HepG2 (cell line): ENCODE data around the gene HSCB. TPM values are rescaled to one million over a fixed set of nuclear protein-coding genes. Genes with fewer than 3 reads are reported as not detected.
"Not testable (repeated sequence)": the region's sequence is repeated elsewhere in the genome, so short reads cannot be mapped to it uniquely, and the experiment has no call there.

ENCODE experiments used
- ATAC-seq: fragments of 200-7000 bp; cut with Tn5 transposase; 3 replicates; pipeline ENCODE4 v1.9.1; 2020; ENCODE audit warnings: mild to moderate bottlenecking, moderate library complexity
- BruUV-seq: library from RNA; stranded (reverse); fragments of 400-500 nt; replicated peaks from 2 replicates; lab custom pipeline; 2021; lab: Mats Ljungman, UMichigan
- CTCF ChIA-PET: fragments of 300-600 bp; formaldehyde crosslinking; extraction: SDS; loops from one replicate; lab custom pipeline; 2021; ENCODE audit warnings: low total read pairs, inconsistent platforms, low intra/inter-chr PET ratio; lab: Yijun Ruan, JAX
- POLR2A ChIA-PET: fragments of 350-600 bp; sonication (Branson Sonifier 250); formaldehyde crosslinking; loops from one replicate; lab custom pipeline; 2020; ENCODE audit warnings: antibody characterized with exemption, inconsistent platforms; lab: Yijun Ruan, JAX
- DNase-seq: peaks from one replicate; pipeline ENCODE4 v3.0.0-alpha.2; 2015; ENCODE audit warnings: low spot score
- FAIRE-seq: peaks from 3 replicates; lab custom pipeline; 2011; peaks lifted over from hg19 to GRCh38; lab: Jason Lieb, UNC
- H2AFZ ChIP-seq: one replicate; pipeline ENCODE4 v1.6.1; 2011; ENCODE audit warnings: low read length, inconsistent platforms
- H3K27ac ChIP-seq: fragments of 300-600 bp; 3 replicates; pipeline ENCODE4 v1.8.0; 2011; ENCODE audit warnings: mixed run types, mild to moderate bottlenecking, mixed read lengths, low read length, inconsistent platforms; ENCODE audit not compliant: insufficient read depth; ENCODE audit errors: extremely low read length
- H3K27me3 ChIP-seq, 2 experiments: fragments of 200-600 bp in 1 of 2; 2 replicates in 1 of 2; 3 replicates in 1 of 2; pipeline versions ENCODE4 v1.6.0 to v1.8.0; 2011; ENCODE audit warnings: low read length in 2 of 2, mild to moderate bottlenecking in 2 of 2, moderate library complexity in 2 of 2, inconsistent platforms in 1 of 2; ENCODE audit not compliant: insufficient read depth in 2 of 2, control insufficient read depth in 1 of 2
- H3K36me3 ChIP-seq, 2 experiments: fragments of 200-600 bp in 1 of 2; replicated peaks in 1 of 2; 2 replicates in 1 of 2; 3 replicates in 1 of 2; pipeline versions ENCODE4 v1.5.1 to v1.8.0; 2011; ENCODE audit warnings: low read length in 2 of 2, inconsistent platforms in 1 of 2; ENCODE audit not compliant: insufficient read depth in 2 of 2, control insufficient read depth in 1 of 2
- H3K4me1 ChIP-seq: 2 replicates; pipeline ENCODE4 v1.5.1; 2012; ENCODE audit warnings: low read length, inconsistent platforms; ENCODE audit not compliant: insufficient read depth
- H3K4me2 ChIP-seq: 2 replicates; pipeline ENCODE4 v1.6.0; 2011; ENCODE audit warnings: low read depth, low read length, inconsistent platforms
- H3K4me3 ChIP-seq, 3 experiments: fragments of 200-600 bp in 1 of 3; sonication (generic), shearing (Covaris generic) in 1 of 3; replicated peaks in 1 of 3; 2 replicates each; pipeline ENCODE4 v1.5.1; 2011 to 2016; ENCODE audit warnings: low read length in 3 of 3, inconsistent platforms in 2 of 3, low read depth in 2 of 3, mild to moderate bottlenecking in 2 of 3, control low read depth in 1 of 3, mixed read lengths in 1 of 3; ENCODE audit not compliant: insufficient read depth in 1 of 3
- H3K79me2 ChIP-seq: one replicate; pipeline ENCODE4 v1.6.1; 2011; ENCODE audit warnings: low read length, inconsistent platforms; ENCODE audit not compliant: insufficient read depth
- H3K9ac ChIP-seq: 2 replicates; pipeline ENCODE4 v1.6.0; 2011; ENCODE audit warnings: mild to moderate bottlenecking, low read depth, low read length, inconsistent platforms; ENCODE audit not compliant: insufficient read depth
- H3K9me3 ChIP-seq: 2 replicates; pipeline ENCODE4 v1.5.1; 2012; ENCODE audit warnings: mild to moderate bottlenecking, low read length
- H4K20me1 ChIP-seq: 2 replicates; pipeline ENCODE4 v1.6.0; 2011; ENCODE audit warnings: inconsistent platforms, mild to moderate bottlenecking, low read length, moderate library complexity; ENCODE audit not compliant: insufficient read depth
- MAFK ChIP-seq, 2 experiments: IDR thresholded peaks in 1 of 2; conservative IDR thresholded peaks in 1 of 2; 2 replicates each; pipeline ENCODE4 v1.6.1; 2011; ENCODE audit warnings: improper control_type of control experiment in 2 of 2, low read length in 2 of 2
- MXD4 ChIP-seq: IDR thresholded peaks from 2 replicates; pipeline ENCODE4 v1.6.1; 2016; ENCODE audit warnings: mild to moderate bottlenecking, missing biosample characterization, missing genetic modification reagents
- YEATS4 ChIP-seq: sonication (generic); formaldehyde crosslinking; IDR thresholded peaks from 2 replicates; pipeline ENCODE4 v1.4.0; 2020; ENCODE audit warnings: missing genetic modification reagents, borderline replicate concordance
- ZNF484 ChIP-seq: sonication (generic); formaldehyde crosslinking; IDR thresholded peaks from 2 replicates; pipeline ENCODE4 v1.5.1; 2020; ENCODE audit warnings: mild to moderate bottlenecking, low read depth, missing genetic modification reagents, borderline replicate concordance
- WGBS: methylation state at CpG from one replicate; pipeline ENCODE4 v1.1.6; 2017; ENCODE audit warnings: low lambda C conversion rate; 5-methylcytosine and 5-hydroxymethylcytosine counted together
- in situ Hi-C: cut with HindIII; loops from 2 replicates; pipeline ENCODE4 v1.10.0; 2017; ENCODE audit warnings: low pct_unique_long_range_greater_than_20kb; ENCODE audit not compliant: extremely low pct_ligation_motif_present
- intact Hi-C: fragments of 100-400 bp; cut with micrococcal nuclease; formaldehyde crosslinking; loops from one replicate; pipeline ENCODE4 v1.10.0; 2022; ENCODE audit not compliant: unreplicated experiment
- polyA plus RNA-seq, 8 experiments: library from polyadenylated mRNA; depleted of rRNA in 3 of 8; stranded (reverse) in 7 of 8; unstranded in 1 of 8; fragments of >200 nt; fragmentation: Illumina TruSeq in 4 of 8; extraction: Trizol in 4 of 8; gene quantifications; 2 replicates each; pipeline versions ENCODE4 v1.2.1 to v1.2.3, GENCODE V29; 2011 to 2016; ENCODE audit warnings: low read depth in 4 of 8, missing spikeins in 1 of 8, mixed read lengths in 1 of 8; ENCODE audit not compliant: insufficient read depth in 1 of 8
- total RNA-seq, 5 experiments: library from RNA; depleted of rRNA; stranded (reverse); fragments of >200 nt; fragmentation: Illumina TruSeq; extraction: Trizol; gene quantifications; 2 replicates each; pipeline ENCODE4 v1.2.3, GENCODE V29; 2016; ENCODE audit warnings: low read depth in 1 of 5

Gene HSCB
- total and polyA plus RNA-seq, 2 of the 13 experiments (the other 11 are each of a cell fraction or from before 2014, with no cell fraction given) = 15.4 to 20.9 TPM

GRCh38 chr22:28741785-28742561 lies at the start of gene HSCB, which contains the start of gene CHEK2 (continued):
- peak; percentile 81; the same call in 1 of the 2 replicates for TF ChIP-seq MXD4
- TF ChIP-seq ZNF484 = no peak

GRCh38 chr22:28693041-28693760 lies 48.6 kb upstream of the HSCB start:
- H2AFZ ChIP-seq, H3K9ac ChIP-seq, DNase-seq, ATAC-seq, H3K9me3 ChIP-seq, H3K27ac ChIP-seq, H3K4me2 ChIP-seq, H3K4me3 ChIP-seq, in situ Hi-C loops, H3K27me3 ChIP-seq, BruUV-seq, H4K20me1 ChIP-seq, POLR2A ChIA-PET, CTCF ChIA-PET, H3K36me3 ChIP-seq, FAIRE-seq, H3K4me1 ChIP-seq, intact Hi-C loops, H3K79me2 ChIP-seq: not testable (repeated sequence)
- peak in 1 of 2 experiments; percentile 12; a peak in 1 of 4 replicates for TF ChIP-seq MAFK (conservative IDR thresholded peaks at IDR 0.05 in 1 of 2, IDR thresholded peaks at IDR 0.05 in 1 of 2; ENCODE audit: low read length in 2 of 2)
- whole genome bisulfite sequencing = 96% methylated on average over 6 of the region's 6 CpGs

GRCh38 chr22:28702891-28703290 lies 38.9 kb upstream of the HSCB start:
- in situ Hi-C loops (no loop called here), intact Hi-C loops (no loop called here)
- Histone ChIP-seq H3K27me3 (no peaks in the 10 kb centered on the region), H3K9ac (no peak overlapping the region), H3K4me1 (no peaks in the 10 kb centered on the region), H3K36me3 (peaks cover 5 to 24% of the 10 kb centered on the region in 2 experiments; a peak in 4 of 5 replicates), H3K9me3 (no peaks in the 10 kb centered on the region), H4K20me1 (no peaks in the 10 kb centered on the region), H3K79me2 (no peaks in the 10 kb centered on the region), H2AFZ (no peak overlapping the region), H3K27ac (no peak overlapping the region), H3K4me3 (no peak overlapping the region), H3K4me2 (no peak overlapping the region)
- whole genome bisulfite sequencing = 92% methylated on average over 2 of the region's 2 CpGs
- ATAC-seq (no peak), FAIRE-seq (no peak), DNase-seq (no peak)
- POLR2A ChIA-PET = no interaction called here
- CTCF ChIA-PET = no interaction called here
- no TSS peak for BruUV-seq
- no peak for TF ChIP-seq YEATS4
